Neural cell (in vitro differentiated cells): Measurements from ENCODE around the gene CACNB2. TPM values are rescaled to one million over a fixed set of nuclear protein-coding genes. Genes with fewer than 3 reads are reported as not detected.

ENCODE experiments used
- H2AFZ ChIP-seq: fragments of 200-600, 300-800 bp; sonication (generic), shearing (Covaris generic); 2 replicates; pipeline ENCODE4 v1.6.0; 2014; ENCODE audit warnings: low read depth, mild to moderate bottlenecking, antibody characterized with exemption, low read length, moderate library complexity
- H3F3A ChIP-seq: fragments of 200-600 bp; shearing (Covaris generic); 2 replicates; pipeline ENCODE4 v1.6.1; 2016; ENCODE audit warnings: mild to moderate bottlenecking, moderate library complexity, mixed read lengths, antibody characterized with exemption, low read length; ENCODE audit not compliant: insufficient read depth, poor library complexity, severe bottlenecking
- H3K27ac ChIP-seq: fragments of 200-600, 300-800 bp; sonication (generic), shearing (Covaris generic); 2 replicates; pipeline ENCODE4 v1.5.1; 2014; ENCODE audit warnings: mild to moderate bottlenecking, low read length, moderate library complexity
- H3K27me3 ChIP-seq: fragments of 300-800, 200-600 bp; sonication (generic), shearing (Covaris generic); 2 replicates; pipeline ENCODE4 v1.6.0; 2014; ENCODE audit warnings: mild to moderate bottlenecking, low read depth, low read length, moderate library complexity; ENCODE audit not compliant: insufficient read depth
- H3K36me3 ChIP-seq: fragments of 300-800, 200-600 bp; sonication (generic), shearing (Covaris generic); 2 replicates; pipeline ENCODE4 v1.5.1; 2014; ENCODE audit warnings: mild to moderate bottlenecking, antibody characterized with exemption, low read length, moderate library complexity; ENCODE audit not compliant: insufficient read depth
- H3K4me2 ChIP-seq: fragments of 300-800, 200-600 bp; sonication (generic), shearing (Covaris generic); 2 replicates; pipeline ENCODE4 v1.6.0; 2014; ENCODE audit warnings: mild to moderate bottlenecking, low read length
- H3K4me3 ChIP-seq: fragments of 300-800, 200-600 bp; sonication (generic), shearing (Covaris generic); 2 replicates; pipeline ENCODE4 v1.5.1; 2014; ENCODE audit warnings: mild to moderate bottlenecking, low read length, moderate library complexity
- H3K79me2 ChIP-seq: fragments of 200-600 bp; shearing (Covaris generic); replicated peaks from 2 replicates; pipeline ENCODE4 v1.6.0; 2014; ENCODE audit warnings: mild to moderate bottlenecking, low read length, moderate library complexity; ENCODE audit not compliant: insufficient read depth
- H3K9ac ChIP-seq: fragments of 300-800, 200-600 bp; sonication (generic), shearing (Covaris generic); 2 replicates; pipeline ENCODE4 v1.6.1; 2016; ENCODE audit warnings: mild to moderate bottlenecking, low read length, mixed read lengths
- H3K9me2 ChIP-seq: fragments of 200-600 bp; shearing (Covaris generic); 2 replicates; pipeline ENCODE4 v1.6.1; 2016; ENCODE audit warnings: mild to moderate bottlenecking, low read length, mixed read lengths; ENCODE audit not compliant: insufficient read depth
- H3K9me3 ChIP-seq: fragments of 200-600, 300-800 bp; sonication (generic), shearing (Covaris generic); 2 replicates; pipeline ENCODE4 v1.6.1; 2016; ENCODE audit warnings: mild to moderate bottlenecking, mixed run types, low read length, moderate library complexity, mixed read lengths
- H4K20me1 ChIP-seq: fragments of 200-600 bp; shearing (Covaris generic); 2 replicates; pipeline ENCODE4 v1.6.1; 2016; ENCODE audit warnings: mild to moderate bottlenecking, mixed run types; ENCODE audit not compliant: insufficient read depth
- CTCF ChIP-seq: fragments of 450-650 bp; IDR thresholded peaks from 2 replicates; pipeline ENCODE4 v1.5.1; 2014; ENCODE audit warnings: antibody characterized with exemption, mild to moderate bottlenecking, moderate library complexity; ENCODE audit not compliant: poor library complexity, severe bottlenecking
- EP300 ChIP-seq: fragments of 450-650 bp; conservative IDR thresholded peaks from 2 replicates; pipeline ENCODE4 v1.6.1; 2014; ENCODE audit warnings: antibody characterized with exemption, mild to moderate bottlenecking, moderate library complexity; ENCODE audit not compliant: poor library complexity, severe bottlenecking
- EZH2 ChIP-seq: fragments of 200-600, 300-800 bp; shearing (Covaris generic), sonication (generic); IDR thresholded peaks from 2 replicates; pipeline ENCODE4 v1.6.1; 2014; ENCODE audit warnings: antibody characterized with exemption, low read length, borderline replicate concordance, mild to moderate bottlenecking; ENCODE audit not compliant: insufficient read depth, poor library complexity, severe bottlenecking
- MXI1 ChIP-seq: fragments of 450-650 bp; conservative IDR thresholded peaks from 2 replicates; pipeline ENCODE4 v1.6.1; 2014; ENCODE audit warnings: antibody characterized with exemption, mild to moderate bottlenecking; ENCODE audit not compliant: poor library complexity, severe bottlenecking
- POLR2AphosphoS5 ChIP-seq: IDR thresholded peaks from 2 replicates; pipeline ENCODE4 v1.6.1; 2012
- RAD21 ChIP-seq: fragments of 450-650 bp; conservative IDR thresholded peaks from 2 replicates; pipeline ENCODE4 v1.6.1; 2014; ENCODE audit warnings: antibody characterized with exemption, mild to moderate bottlenecking, moderate library complexity
- SMC3 ChIP-seq: fragments of 450-650 bp; conservative IDR thresholded peaks from 2 replicates; pipeline ENCODE4 v1.6.1; 2014; ENCODE audit warnings: antibody characterized with exemption, mild to moderate bottlenecking, moderate library complexity; ENCODE audit not compliant: poor library complexity
- TAF1 ChIP-seq: IDR thresholded peaks from 2 replicates; pipeline ENCODE4 v1.6.1; 2012; ENCODE audit warnings: low read depth
- polyA plus RNA-seq: library from polyadenylated mRNA; depleted of rRNA; stranded (reverse); fragments of >200 nt; gene quantifications from 2 replicates; pipeline ENCODE4 v1.2.3, GENCODE V29; 2014
- TF ChIP-seq, protein P1 (sequence below): IDR thresholded peaks from 2 replicates; pipeline ENCODE4 v1.6.1; 2012; ENCODE audit warnings: borderline replicate concordance

CACNB2 gene
- polyA plus RNA-seq, 1 donor from 2014 or later: 14.3 TPM

DNA sequence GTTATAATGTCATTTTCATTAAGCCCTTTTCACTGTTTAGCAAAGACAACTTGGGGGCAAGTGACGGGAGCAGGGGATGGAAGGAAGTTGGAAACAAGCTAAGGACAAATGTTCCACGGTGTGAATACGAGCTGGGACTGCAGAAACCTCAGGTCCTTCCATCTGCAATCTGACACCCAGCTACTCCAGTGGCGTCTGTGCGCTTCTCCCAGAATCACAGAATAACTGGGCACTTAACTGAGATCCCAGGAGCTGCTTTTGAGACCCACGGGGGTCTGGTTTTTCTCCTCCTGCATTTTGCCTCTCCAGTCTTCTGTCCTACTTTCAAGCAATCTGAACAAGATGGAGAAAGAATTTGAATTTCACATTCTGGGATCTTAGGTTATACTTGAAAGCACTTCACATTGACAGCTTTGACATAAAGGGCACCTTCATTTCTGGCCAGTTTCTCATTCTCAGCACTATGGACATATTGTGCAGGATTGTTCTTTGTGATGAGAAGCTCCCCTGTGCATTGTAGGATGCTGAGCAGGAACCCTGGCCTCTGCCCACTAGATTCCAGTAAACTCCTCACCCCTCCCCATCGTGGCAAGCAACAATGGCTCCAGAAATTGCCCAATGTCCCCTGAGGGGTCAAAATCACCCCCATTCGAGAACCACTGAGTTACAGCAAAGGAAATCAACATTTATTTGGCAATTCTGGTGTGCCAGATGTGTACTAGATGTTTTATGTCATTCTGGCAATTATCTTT lies 194.1 kb downstream of the CACNB2 start:
- Histone ChIP-seq H3K79me2 (no peaks in the 10 kb centered on the region), H2AFZ (no peak overlapping the region), H3K9me3 (no peaks in the 10 kb centered on the region), H3K4me3 (no peak overlapping the region), H3F3A (no peaks in the 10 kb centered on the region), H3K9me2 (no peaks in the 10 kb centered on the region), H3K9ac (no peak overlapping the region), H3K36me3 (no peaks in the 10 kb centered on the region), H3K27ac (no peak overlapping the region), H3K4me2 (no peak overlapping the region), H4K20me1 (no peaks in the 10 kb centered on the region), H3K27me3 (no peaks in the 10 kb centered on the region)
- TF ChIP-seq EZH2 (no peak), EP300 (no peak), CTCF (no peak), RAD21 (no peak), TAF1 (no peak), SMC3 (no peak), MXI1 (no peak), POLR2AphosphoS5 (no peak)
- TF ChIP-seq, protein P1, sequence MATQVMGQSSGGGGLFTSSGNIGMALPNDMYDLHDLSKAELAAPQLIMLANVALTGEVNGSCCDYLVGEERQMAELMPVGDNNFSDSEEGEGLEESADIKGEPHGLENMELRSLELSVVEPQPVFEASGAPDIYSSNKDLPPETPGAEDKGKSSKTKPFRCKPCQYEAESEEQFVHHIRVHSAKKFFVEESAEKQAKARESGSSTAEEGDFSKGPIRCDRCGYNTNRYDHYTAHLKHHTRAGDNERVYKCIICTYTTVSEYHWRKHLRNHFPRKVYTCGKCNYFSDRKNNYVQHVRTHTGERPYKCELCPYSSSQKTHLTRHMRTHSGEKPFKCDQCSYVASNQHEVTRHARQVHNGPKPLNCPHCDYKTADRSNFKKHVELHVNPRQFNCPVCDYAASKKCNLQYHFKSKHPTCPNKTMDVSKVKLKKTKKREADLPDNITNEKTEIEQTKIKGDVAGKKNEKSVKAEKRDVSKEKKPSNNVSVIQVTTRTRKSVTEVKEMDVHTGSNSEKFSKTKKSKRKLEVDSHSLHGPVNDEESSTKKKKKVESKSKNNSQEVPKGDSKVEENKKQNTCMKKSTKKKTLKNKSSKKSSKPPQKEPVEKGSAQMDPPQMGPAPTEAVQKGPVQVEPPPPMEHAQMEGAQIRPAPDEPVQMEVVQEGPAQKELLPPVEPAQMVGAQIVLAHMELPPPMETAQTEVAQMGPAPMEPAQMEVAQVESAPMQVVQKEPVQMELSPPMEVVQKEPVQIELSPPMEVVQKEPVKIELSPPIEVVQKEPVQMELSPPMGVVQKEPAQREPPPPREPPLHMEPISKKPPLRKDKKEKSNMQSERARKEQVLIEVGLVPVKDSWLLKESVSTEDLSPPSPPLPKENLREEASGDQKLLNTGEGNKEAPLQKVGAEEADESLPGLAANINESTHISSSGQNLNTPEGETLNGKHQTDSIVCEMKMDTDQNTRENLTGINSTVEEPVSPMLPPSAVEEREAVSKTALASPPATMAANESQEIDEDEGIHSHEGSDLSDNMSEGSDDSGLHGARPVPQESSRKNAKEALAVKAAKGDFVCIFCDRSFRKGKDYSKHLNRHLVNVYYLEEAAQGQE: no peak

DNA sequence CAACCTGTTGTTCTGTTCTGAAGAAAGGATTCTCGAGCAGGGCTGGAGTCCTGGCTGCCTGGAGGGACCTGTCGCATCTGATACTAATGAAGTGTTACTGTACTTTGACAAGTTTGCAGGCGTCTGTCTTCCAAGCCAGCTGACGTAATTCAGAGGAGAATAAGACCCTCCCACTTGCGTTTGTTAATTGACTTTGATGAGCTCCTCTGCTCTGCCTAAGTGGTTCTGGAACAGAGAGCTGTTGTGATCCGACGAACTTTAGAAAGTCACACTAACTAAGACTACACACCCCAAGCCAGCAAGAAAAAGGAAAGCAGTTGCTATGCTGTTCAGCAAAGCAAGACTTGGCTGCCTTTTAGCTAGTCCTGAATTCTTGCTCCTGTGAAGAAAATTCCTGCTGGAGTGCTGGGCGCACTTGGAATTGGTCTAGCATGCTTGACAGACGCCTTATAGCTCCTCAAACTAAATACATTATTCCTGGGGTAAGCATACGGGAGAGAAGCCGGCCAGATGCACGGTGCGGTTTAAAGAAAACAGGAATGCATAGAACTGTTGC lies 200.3 kb downstream of the CACNB2 start:
- no peak overlapping the region for H2AFZ ChIP-seq
- no peak overlapping the region for H3K4me3 ChIP-seq
- no peaks in the 10 kb centered on the region for H3K27me3 ChIP-seq
- TF ChIP-seq RAD21 (no peak), SMC3 (no peak)
- H3K9ac ChIP-seq: no peak overlapping the region
- H3F3A ChIP-seq: no peaks in the 10 kb centered on the region
- no peaks in the 10 kb centered on the region for H3K9me3 ChIP-seq
- H3K27ac ChIP-seq: no peak overlapping the region
- no peaks in the 10 kb centered on the region for H4K20me1 ChIP-seq
- H3K79me2 ChIP-seq: no peaks in the 10 kb centered on the region
- H3K36me3 ChIP-seq: no peaks in the 10 kb centered on the region
- no peak overlapping the region for H3K4me2 ChIP-seq
- H3K9me2 ChIP-seq: no peaks in the 10 kb centered on the region
